Neural cell (in vitro differentiated cells): ENCODE data around the gene RMDN3. TPM values are rescaled to one million over a fixed set of nuclear protein-coding genes. Genes with fewer than 3 reads are reported as not detected.

ENCODE experiments used
- H2AFZ ChIP-seq: fragments of 200-600, 300-800 bp; sonication (generic), shearing (Covaris generic); 2 replicates; pipeline ENCODE4 v1.6.0; 2014; ENCODE audit warnings: low read depth, mild to moderate bottlenecking, antibody characterized with exemption, low read length, moderate library complexity
- H3F3A ChIP-seq: fragments of 200-600 bp; shearing (Covaris generic); 2 replicates; pipeline ENCODE4 v1.6.1; 2016; ENCODE audit warnings: mild to moderate bottlenecking, moderate library complexity, mixed read lengths, antibody characterized with exemption, low read length; ENCODE audit not compliant: insufficient read depth, poor library complexity, severe bottlenecking
- H3K27ac ChIP-seq: fragments of 200-600, 300-800 bp; sonication (generic), shearing (Covaris generic); 2 replicates; pipeline ENCODE4 v1.5.1; 2014; ENCODE audit warnings: mild to moderate bottlenecking, low read length, moderate library complexity
- H3K27me3 ChIP-seq: fragments of 300-800, 200-600 bp; sonication (generic), shearing (Covaris generic); 2 replicates; pipeline ENCODE4 v1.6.0; 2014; ENCODE audit warnings: mild to moderate bottlenecking, low read depth, low read length, moderate library complexity; ENCODE audit not compliant: insufficient read depth
- H3K36me3 ChIP-seq: fragments of 300-800, 200-600 bp; sonication (generic), shearing (Covaris generic); 2 replicates; pipeline ENCODE4 v1.5.1; 2014; ENCODE audit warnings: mild to moderate bottlenecking, antibody characterized with exemption, low read length, moderate library complexity; ENCODE audit not compliant: insufficient read depth
- H3K4me2 ChIP-seq: fragments of 300-800, 200-600 bp; sonication (generic), shearing (Covaris generic); 2 replicates; pipeline ENCODE4 v1.6.0; 2014; ENCODE audit warnings: mild to moderate bottlenecking, low read length
- H3K4me3 ChIP-seq: fragments of 300-800, 200-600 bp; sonication (generic), shearing (Covaris generic); 2 replicates; pipeline ENCODE4 v1.5.1; 2014; ENCODE audit warnings: mild to moderate bottlenecking, low read length, moderate library complexity
- H3K79me2 ChIP-seq: fragments of 200-600 bp; shearing (Covaris generic); replicated peaks from 2 replicates; pipeline ENCODE4 v1.6.0; 2014; ENCODE audit warnings: mild to moderate bottlenecking, low read length, moderate library complexity; ENCODE audit not compliant: insufficient read depth
- H3K9ac ChIP-seq: fragments of 300-800, 200-600 bp; sonication (generic), shearing (Covaris generic); 2 replicates; pipeline ENCODE4 v1.6.1; 2016; ENCODE audit warnings: mild to moderate bottlenecking, low read length, mixed read lengths
- H3K9me2 ChIP-seq: fragments of 200-600 bp; shearing (Covaris generic); 2 replicates; pipeline ENCODE4 v1.6.1; 2016; ENCODE audit warnings: mild to moderate bottlenecking, low read length, mixed read lengths; ENCODE audit not compliant: insufficient read depth
- H3K9me3 ChIP-seq: fragments of 200-600, 300-800 bp; sonication (generic), shearing (Covaris generic); 2 replicates; pipeline ENCODE4 v1.6.1; 2016; ENCODE audit warnings: mild to moderate bottlenecking, mixed run types, low read length, moderate library complexity, mixed read lengths
- H4K20me1 ChIP-seq: fragments of 200-600 bp; shearing (Covaris generic); 2 replicates; pipeline ENCODE4 v1.6.1; 2016; ENCODE audit warnings: mild to moderate bottlenecking, mixed run types; ENCODE audit not compliant: insufficient read depth
- EP300 ChIP-seq: fragments of 450-650 bp; conservative IDR thresholded peaks from 2 replicates; pipeline ENCODE4 v1.6.1; 2014; ENCODE audit warnings: antibody characterized with exemption, mild to moderate bottlenecking, moderate library complexity; ENCODE audit not compliant: poor library complexity, severe bottlenecking
- EZH2 ChIP-seq: fragments of 200-600, 300-800 bp; shearing (Covaris generic), sonication (generic); IDR thresholded peaks from 2 replicates; pipeline ENCODE4 v1.6.1; 2014; ENCODE audit warnings: antibody characterized with exemption, low read length, borderline replicate concordance, mild to moderate bottlenecking; ENCODE audit not compliant: insufficient read depth, poor library complexity, severe bottlenecking
- MXI1 ChIP-seq: fragments of 450-650 bp; conservative IDR thresholded peaks from 2 replicates; pipeline ENCODE4 v1.6.1; 2014; ENCODE audit warnings: antibody characterized with exemption, mild to moderate bottlenecking; ENCODE audit not compliant: poor library complexity, severe bottlenecking
- POLR2AphosphoS5 ChIP-seq: IDR thresholded peaks from 2 replicates; pipeline ENCODE4 v1.6.1; 2012
- RAD21 ChIP-seq: fragments of 450-650 bp; conservative IDR thresholded peaks from 2 replicates; pipeline ENCODE4 v1.6.1; 2014; ENCODE audit warnings: antibody characterized with exemption, mild to moderate bottlenecking, moderate library complexity
- SMC3 ChIP-seq: fragments of 450-650 bp; conservative IDR thresholded peaks from 2 replicates; pipeline ENCODE4 v1.6.1; 2014; ENCODE audit warnings: antibody characterized with exemption, mild to moderate bottlenecking, moderate library complexity; ENCODE audit not compliant: poor library complexity
- TAF1 ChIP-seq: IDR thresholded peaks from 2 replicates; pipeline ENCODE4 v1.6.1; 2012; ENCODE audit warnings: low read depth
- polyA minus RNA-seq: library from RNA; depleted of rRNA, polyadenylated mRNA; stranded (reverse); fragments of >200 nt; gene quantifications from 2 replicates; pipeline ENCODE4 v1.2.3, GENCODE V29; 2014
- polyA plus RNA-seq: library from polyadenylated mRNA; depleted of rRNA; stranded (reverse); fragments of >200 nt; gene quantifications from 2 replicates; pipeline ENCODE4 v1.2.3, GENCODE V29; 2014
- TF ChIP-seq, protein P1 (sequence below): fragments of 450-650 bp; IDR thresholded peaks from 2 replicates; pipeline ENCODE4 v1.5.1; 2014; ENCODE audit warnings: antibody characterized with exemption, mild to moderate bottlenecking, moderate library complexity; ENCODE audit not compliant: poor library complexity, severe bottlenecking
- TF ChIP-seq, protein P2 (sequence below): IDR thresholded peaks from 2 replicates; pipeline ENCODE4 v1.6.1; 2012; ENCODE audit warnings: borderline replicate concordance

Gene RMDN3, protein sequence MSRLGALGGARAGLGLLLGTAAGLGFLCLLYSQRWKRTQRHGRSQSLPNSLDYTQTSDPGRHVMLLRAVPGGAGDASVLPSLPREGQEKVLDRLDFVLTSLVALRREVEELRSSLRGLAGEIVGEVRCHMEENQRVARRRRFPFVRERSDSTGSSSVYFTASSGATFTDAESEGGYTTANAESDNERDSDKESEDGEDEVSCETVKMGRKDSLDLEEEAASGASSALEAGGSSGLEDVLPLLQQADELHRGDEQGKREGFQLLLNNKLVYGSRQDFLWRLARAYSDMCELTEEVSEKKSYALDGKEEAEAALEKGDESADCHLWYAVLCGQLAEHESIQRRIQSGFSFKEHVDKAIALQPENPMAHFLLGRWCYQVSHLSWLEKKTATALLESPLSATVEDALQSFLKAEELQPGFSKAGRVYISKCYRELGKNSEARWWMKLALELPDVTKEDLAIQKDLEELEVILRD
- polyA plus RNA-seq (24.7 and 25.3 TPM in 2 replicates), polyA minus RNA-seq (22.5 and 27.0 TPM in 2 replicates)

GRCh38 chr15:40754883-40755811 is at the start of gene RMDN3:
Gene RMDN3 (minus strand): TSS chr15:40755254. CDS start chr15:40754783, 471 bp downstream.
- no peaks in the 10 kb centered on the region for H3K9me3 ChIP-seq

GRCh38 chr15:40803688-40804087 is 48.6 kb upstream of the RMDN3 start:
- H4K20me1 ChIP-seq: no peaks in the 10 kb centered on the region
- no peak overlapping the region for H2AFZ ChIP-seq
- H3K9me3 ChIP-seq: no peaks in the 10 kb centered on the region
- H3K4me3 ChIP-seq: no peak overlapping the region
- H3K79me2 ChIP-seq: peaks cover 3% of the 10 kb centered on the region
- no peaks in the 10 kb centered on the region for H3F3A ChIP-seq
- no peak overlapping the region for H3K4me2 ChIP-seq
- no peaks in the 10 kb centered on the region for H3K27me3 ChIP-seq
- no peaks in the 10 kb centered on the region for H3K36me3 ChIP-seq
- no peak overlapping the region for H3K27ac ChIP-seq
- no peak overlapping the region for H3K9ac ChIP-seq
- H3K9me2 ChIP-seq: no peaks in the 10 kb centered on the region
- TF ChIP-seq, protein P1, sequence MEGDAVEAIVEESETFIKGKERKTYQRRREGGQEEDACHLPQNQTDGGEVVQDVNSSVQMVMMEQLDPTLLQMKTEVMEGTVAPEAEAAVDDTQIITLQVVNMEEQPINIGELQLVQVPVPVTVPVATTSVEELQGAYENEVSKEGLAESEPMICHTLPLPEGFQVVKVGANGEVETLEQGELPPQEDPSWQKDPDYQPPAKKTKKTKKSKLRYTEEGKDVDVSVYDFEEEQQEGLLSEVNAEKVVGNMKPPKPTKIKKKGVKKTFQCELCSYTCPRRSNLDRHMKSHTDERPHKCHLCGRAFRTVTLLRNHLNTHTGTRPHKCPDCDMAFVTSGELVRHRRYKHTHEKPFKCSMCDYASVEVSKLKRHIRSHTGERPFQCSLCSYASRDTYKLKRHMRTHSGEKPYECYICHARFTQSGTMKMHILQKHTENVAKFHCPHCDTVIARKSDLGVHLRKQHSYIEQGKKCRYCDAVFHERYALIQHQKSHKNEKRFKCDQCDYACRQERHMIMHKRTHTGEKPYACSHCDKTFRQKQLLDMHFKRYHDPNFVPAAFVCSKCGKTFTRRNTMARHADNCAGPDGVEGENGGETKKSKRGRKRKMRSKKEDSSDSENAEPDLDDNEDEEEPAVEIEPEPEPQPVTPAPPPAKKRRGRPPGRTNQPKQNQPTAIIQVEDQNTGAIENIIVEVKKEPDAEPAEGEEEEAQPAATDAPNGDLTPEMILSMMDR: no peak
- no peak for TF ChIP-seq EP300
- TF ChIP-seq MXI1: no peak
- TF ChIP-seq SMC3: no peak
- TF ChIP-seq, protein P2, sequence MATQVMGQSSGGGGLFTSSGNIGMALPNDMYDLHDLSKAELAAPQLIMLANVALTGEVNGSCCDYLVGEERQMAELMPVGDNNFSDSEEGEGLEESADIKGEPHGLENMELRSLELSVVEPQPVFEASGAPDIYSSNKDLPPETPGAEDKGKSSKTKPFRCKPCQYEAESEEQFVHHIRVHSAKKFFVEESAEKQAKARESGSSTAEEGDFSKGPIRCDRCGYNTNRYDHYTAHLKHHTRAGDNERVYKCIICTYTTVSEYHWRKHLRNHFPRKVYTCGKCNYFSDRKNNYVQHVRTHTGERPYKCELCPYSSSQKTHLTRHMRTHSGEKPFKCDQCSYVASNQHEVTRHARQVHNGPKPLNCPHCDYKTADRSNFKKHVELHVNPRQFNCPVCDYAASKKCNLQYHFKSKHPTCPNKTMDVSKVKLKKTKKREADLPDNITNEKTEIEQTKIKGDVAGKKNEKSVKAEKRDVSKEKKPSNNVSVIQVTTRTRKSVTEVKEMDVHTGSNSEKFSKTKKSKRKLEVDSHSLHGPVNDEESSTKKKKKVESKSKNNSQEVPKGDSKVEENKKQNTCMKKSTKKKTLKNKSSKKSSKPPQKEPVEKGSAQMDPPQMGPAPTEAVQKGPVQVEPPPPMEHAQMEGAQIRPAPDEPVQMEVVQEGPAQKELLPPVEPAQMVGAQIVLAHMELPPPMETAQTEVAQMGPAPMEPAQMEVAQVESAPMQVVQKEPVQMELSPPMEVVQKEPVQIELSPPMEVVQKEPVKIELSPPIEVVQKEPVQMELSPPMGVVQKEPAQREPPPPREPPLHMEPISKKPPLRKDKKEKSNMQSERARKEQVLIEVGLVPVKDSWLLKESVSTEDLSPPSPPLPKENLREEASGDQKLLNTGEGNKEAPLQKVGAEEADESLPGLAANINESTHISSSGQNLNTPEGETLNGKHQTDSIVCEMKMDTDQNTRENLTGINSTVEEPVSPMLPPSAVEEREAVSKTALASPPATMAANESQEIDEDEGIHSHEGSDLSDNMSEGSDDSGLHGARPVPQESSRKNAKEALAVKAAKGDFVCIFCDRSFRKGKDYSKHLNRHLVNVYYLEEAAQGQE: no peak

More at GRCh38 chr15:40754883-40755811, at the start of gene RMDN3:
- Histone ChIP-seq H2AFZ (peak within 1 kb of the TSS; percentile 59), H3K36me3 (no peaks in the 10 kb centered on the region), H3F3A (no peaks in the 10 kb centered on the region), H4K20me1 (no peaks in the 10 kb centered on the region), H3K4me3 (peak within 1 kb of the TSS; percentile 76), H3K79me2 (peaks cover 12% of the 10 kb centered on the region), H3K27me3 (no peaks in the 10 kb centered on the region), H3K9ac (peak within 1 kb of the TSS; percentile 81), H3K4me2 (peak within 1 kb of the TSS; percentile 59), H3K9me2 (no peaks in the 10 kb centered on the region), H3K27ac (peak within 1 kb of the TSS; percentile 66)
- TF ChIP-seq, protein P2: peak; percentile 63
- TF ChIP-seq SMC3: peak; percentile 51
- TF ChIP-seq EP300: peak; percentile 75
- TF ChIP-seq POLR2AphosphoS5: peak; percentile 93
- no peak for TF ChIP-seq TAF1
- TF ChIP-seq MXI1: peak; percentile 93
- peak; percentile 45 for TF ChIP-seq RAD21
- TF ChIP-seq EZH2: no peak
- TF ChIP-seq, protein P1: peak; percentile 37
